Measurements from ENCODE around the gene RAB29.
A peak's percentile ranks its signal among the peaks of the same experiment; 100 is the strongest.

Gene RAB29

GRCh38 chr1:205769641-205770365 is 5.5 kb downstream of the RAB29 start:
- DNase-seq (ENCODE audit: low read depth): no peak
- no peak overlapping the region for H3K4me3 ChIP-seq (ENCODE audit: low read depth, low read length)

- no peak overlapping the region for H3K4me3 ChIP-seq (ENCODE audit: low read depth, low read length)
- DNase-seq (ENCODE audit: low read depth): no peak
These were observed 8.0 kb downstream of the RAB29 start for GRCh38 chr1:205767248-205767647.

- H3K4me3 ChIP-seq (ENCODE audit: low read depth, low read length): no peak overlapping the region
- DNase-seq (ENCODE audit: low read depth): no peak
These were observed 8.7 kb downstream of the RAB29 start for GRCh38 chr1:205766570-205766969.

GRCh38 chr1:205766038-205766437 is 9.2 kb downstream of the RAB29 start:
- no peak overlapping the region for H3K4me3 ChIP-seq (ENCODE audit: low read depth, low read length)
- no peak for DNase-seq (ENCODE audit: low read depth)

- DNase-seq (ENCODE audit: low read depth): no peak
- H3K4me3 ChIP-seq (ENCODE audit: low read depth, low read length): no peak overlapping the region
These were observed 10.7 kb downstream of the RAB29 start for GRCh38 chr1:205764578-205764977.

GRCh38 chr1:205763980-205764379 is 11.3 kb downstream of the RAB29 start:
- DNase-seq (ENCODE audit: low read depth): no peak
- H3K4me3 ChIP-seq (ENCODE audit: low read depth, low read length): no peak overlapping the region

- DNase-seq (ENCODE audit: low read depth): no peak
- H3K4me3 ChIP-seq (ENCODE audit: low read depth, low read length): no peak overlapping the region
These were observed 14.7 kb downstream of the RAB29 start for GRCh38 chr1:205760606-205761005.

GRCh38 chr1:205756552-205756951 is 18.7 kb downstream of the RAB29 start:
- DNase-seq (ENCODE audit: low read depth): no peak
- no peak overlapping the region for H3K4me3 ChIP-seq (ENCODE audit: low read depth, low read length)

GRCh38 chr1:205754857-205755256 is 20.4 kb downstream of the RAB29 start:
- DNase-seq (ENCODE audit: low read depth): no peak
- no peak overlapping the region for H3K4me3 ChIP-seq (ENCODE audit: low read depth, low read length)

- DNase-seq (ENCODE audit: low read depth): no peak
- no peak overlapping the region for H3K4me3 ChIP-seq (ENCODE audit: low read depth, low read length)
These were observed 24.1 kb downstream of the RAB29 start for GRCh38 chr1:205751036-205751651.

- DNase-seq (ENCODE audit: low read depth): peak; percentile 100
These were observed 24.9 kb downstream of the RAB29 start, which contains the start of gene NUCKS1 for GRCh38 chr1:205750138-205751035. Gene NUCKS1 (minus strand): TSS chr1:205750182. CDS start chr1:205749973, 209 bp downstream.

GRCh38 chr1:205749234-205750137 is 25.8 kb downstream of the RAB29 start:
- H3K4me3 ChIP-seq (ENCODE audit: low read depth, low read length): peak overlapping the region; percentile 82
- DNase-seq (ENCODE audit: low read depth): peak; percentile 95

More at GRCh38 chr1:205750138-205751035, 24.9 kb downstream of the RAB29 start, which contains the start of gene NUCKS1:
- H3K4me3 ChIP-seq (ENCODE audit: low read depth, low read length): peak within 1 kb of the TSS; percentile 82

- peak; percentile 56 for DNase-seq (ENCODE audit: low read depth)
- H3K4me3 ChIP-seq (ENCODE audit: low read depth, low read length): peak overlapping the region; percentile 82
These were observed 26.7 kb downstream of the RAB29 start for GRCh38 chr1:205748403-205749233.

- peak overlapping the region; percentile 21 for H3K4me3 ChIP-seq (ENCODE audit: low read depth, low read length)
- DNase-seq (ENCODE audit: low read depth): no peak
These were observed 28.4 kb downstream of the RAB29 start for GRCh38 chr1:205746757-205747412.

GRCh38 chr1:205744403-205744802 is 30.9 kb downstream of the RAB29 start:
- no peak for DNase-seq (ENCODE audit: low read depth)
- no peak overlapping the region for H3K4me3 ChIP-seq (ENCODE audit: low read depth, low read length)

GRCh38 chr1:205743977-205744376 is 31.3 kb downstream of the RAB29 start:
- H3K4me3 ChIP-seq (ENCODE audit: low read depth, low read length): no peak overlapping the region
- no peak for DNase-seq (ENCODE audit: low read depth)

GRCh38 chr1:205741681-205742080 is 33.6 kb downstream of the RAB29 start:
- no peak for DNase-seq (ENCODE audit: low read depth)

More at GRCh38 chr1:205741681-205742080, 33.6 kb downstream of the RAB29 start:
- H3K4me3 ChIP-seq (ENCODE audit: low read depth, low read length): no peak overlapping the region

Data from skeletal muscle cell (primary cell).